Endothelial cell of umbilical vein (primary cell): ENCODE measurements around the gene SLC5A3. TPM values are rescaled to one million over a fixed set of nuclear protein-coding genes. Genes with fewer than 3 reads are reported as not detected.

ENCODE experiments used
- BruUV-seq: library from RNA; stranded (reverse); fragments of 400-500 nt; replicated peaks from 2 replicates; lab custom pipeline; 2021; lab: Mats Ljungman, UMichigan
- CTCF ChIA-PET: fragments of 300-600, 350-600 bp; sonication (Branson Sonifier 250); formaldehyde crosslinking; loops from one replicate; lab custom pipeline; 2021; ENCODE audit warnings: antibody characterized with exemption, inconsistent platforms; lab: Charles Lee
- POLR2A ChIA-PET: fragments of 300-600, 350-600 bp; sonication (Branson Sonifier 250); formaldehyde crosslinking; loops from one replicate; lab custom pipeline; 2021; ENCODE audit warnings: antibody characterized with exemption, inconsistent platforms; lab: Charles Lee
- DNase-seq: peaks from one replicate; pipeline ENCODE4 v3.0.0-alpha.2; 2011; ENCODE audit warnings: low read depth, low spot score
- FAIRE-seq: peaks from 2 replicates; lab custom pipeline; 2011; peaks lifted over from hg19 to GRCh38; lab: Jason Lieb, UNC
- H2AFZ ChIP-seq: 2 replicates; pipeline ENCODE4 v1.6.0; 2012; ENCODE audit warnings: low read depth, low read length, control low read depth, inconsistent platforms
- H3K27ac ChIP-seq: 2 replicates; pipeline ENCODE4 v1.5.1; 2011; ENCODE audit warnings: low read depth, mild to moderate bottlenecking, control low read depth, low read length, moderate library complexity; ENCODE audit not compliant: insufficient read depth
- H3K27me3 ChIP-seq, 2 experiments: 2 replicates each; pipeline versions ENCODE4 v1.6.0 to v1.6.1; 2011; ENCODE audit warnings: low read length in 2 of 2, mixed read lengths in 1 of 2; ENCODE audit not compliant: control insufficient read depth in 2 of 2, insufficient read depth in 2 of 2
- H3K36me3 ChIP-seq, 2 experiments: 2 replicates in 1 of 2; 3 replicates in 1 of 2; pipeline ENCODE4 v1.5.1; 2011; ENCODE audit warnings: low read length in 2 of 2, mild to moderate bottlenecking in 1 of 2, moderate library complexity in 1 of 2; ENCODE audit not compliant: control insufficient read depth in 2 of 2, insufficient read depth in 2 of 2; ENCODE audit errors: extremely low read depth in 1 of 2
- H3K4me1 ChIP-seq: 3 replicates; pipeline ENCODE4 v1.5.1; 2011; ENCODE audit warnings: mild to moderate bottlenecking, low read length; ENCODE audit not compliant: control insufficient read depth, insufficient read depth; ENCODE audit errors: extremely low read depth
- H3K4me2 ChIP-seq: 2 replicates; pipeline ENCODE4 v1.6.1; 2011; ENCODE audit warnings: low read length, control low read depth, mixed read lengths; ENCODE audit not compliant: insufficient read depth
- H3K4me3 ChIP-seq, 3 experiments: fragments of 200-600 bp in 1 of 3; sonication (generic), shearing (Covaris generic) in 1 of 3; replicated peaks in 1 of 3; 2 replicates each; pipeline ENCODE4 v1.5.1; 2011 to 2016; ENCODE audit warnings: control low read depth in 3 of 3, low read length in 3 of 3, mild to moderate bottlenecking in 2 of 3, inconsistent platforms in 1 of 3, low read depth in 1 of 3, moderate library complexity in 1 of 3; ENCODE audit not compliant: insufficient read depth in 1 of 3
- H3K79me2 ChIP-seq: 2 replicates; pipeline ENCODE4 v1.6.0; 2012; ENCODE audit warnings: low read length, inconsistent platforms; ENCODE audit not compliant: control insufficient read depth, insufficient read depth
- H3K9ac ChIP-seq: replicated peaks from 2 replicates; pipeline ENCODE3; 2011; ENCODE audit warnings: low read length, control low read depth; ENCODE audit not compliant: insufficient read depth; ENCODE audit errors: extremely low read depth
- H3K9me1 ChIP-seq: replicated peaks from 3 replicates; pipeline ENCODE4 v1.6.0; 2011; ENCODE audit warnings: mild to moderate bottlenecking, low read length; ENCODE audit not compliant: control insufficient read depth, insufficient read depth; ENCODE audit errors: extremely low read depth
- H3K9me3 ChIP-seq: replicated peaks from 2 replicates; pipeline ENCODE4 v1.5.1; 2012; ENCODE audit warnings: low read length, inconsistent platforms; ENCODE audit not compliant: control insufficient read depth, insufficient read depth
- H4K20me1 ChIP-seq: replicated peaks from 2 replicates; pipeline ENCODE3; 2011; ENCODE audit warnings: mild to moderate bottlenecking, low read length; ENCODE audit not compliant: control insufficient read depth, insufficient read depth; ENCODE audit errors: extremely low read depth
- EZH2 ChIP-seq: IDR thresholded peaks from 2 replicates; pipeline ENCODE4 v1.6.1; 2012; ENCODE audit warnings: borderline replicate concordance, low read depth, mild to moderate bottlenecking, moderate library complexity, low read length, inconsistent platforms; ENCODE audit not compliant: severe bottlenecking
- FOS ChIP-seq: IDR thresholded peaks from 2 replicates; pipeline ENCODE4 v1.6.1; 2011; ENCODE audit warnings: mild to moderate bottlenecking, low read length, moderate library complexity, borderline replicate concordance; ENCODE audit not compliant: insufficient read depth
- GATA2 ChIP-seq: IDR thresholded peaks from 2 replicates; pipeline ENCODE4 v1.7.0; 2011; ENCODE audit warnings: low read depth, mild to moderate bottlenecking, moderate library complexity, mixed read lengths, low read length; ENCODE audit not compliant: insufficient read length, insufficient read depth
- JUN ChIP-seq: IDR thresholded peaks from 2 replicates; pipeline ENCODE4 v1.6.1; 2011; ENCODE audit warnings: borderline replicate concordance, low read depth; ENCODE audit not compliant: insufficient read length, insufficient read depth
- MYC ChIP-seq: IDR thresholded peaks from one replicate; pipeline ENCODE4 v1.6.1; 2011; ENCODE audit warnings: mild to moderate bottlenecking, low read depth, low read length
- POLR2A ChIP-seq: IDR thresholded peaks from 2 replicates; pipeline ENCODE4 v1.6.1; 2012; ENCODE audit warnings: low read depth, mild to moderate bottlenecking, control low read depth, low read length
- POLR2AphosphoS5 ChIP-seq: IDR thresholded peaks from 2 replicates; pipeline ENCODE4 v1.6.1; 2012; ENCODE audit warnings: low read depth, mild to moderate bottlenecking, control low read depth, low read length, moderate library complexity; ENCODE audit not compliant: insufficient read depth
- dilution Hi-C: fragments of 300-500 bp; cut with MboI; formaldehyde crosslinking; loops from one replicate; pipeline ENCODE4 v1.15.0; 2019; ENCODE audit warnings: low sequenced_read_pairs; ENCODE audit not compliant: extremely low pct_ligation_motif_present
- intact Hi-C: fragments of 100-400 bp; cut with micrococcal nuclease; formaldehyde crosslinking; loops from one replicate; pipeline ENCODE4 v1.10.0; 2022
- polyA plus RNA-seq, 4 experiments: library from polyadenylated mRNA; depleted of rRNA in 3 of 4; stranded (reverse) in 3 of 4; unstranded in 1 of 4; fragments of >200 nt; gene quantifications; 2 replicates each; pipeline versions ENCODE4 v1.2.1 to v1.2.3, GENCODE V29; 2011 to 2012; ENCODE audit warnings: missing spikeins in 1 of 4
- total RNA-seq: library from RNA; stranded (reverse); gene quantifications from 2 replicates; pipeline ENCODE4 v1.2.3, GENCODE V29; 2021
- TF ChIP-seq, protein P1 (sequence below): IDR thresholded peaks from 2 replicates; pipeline ENCODE4 v1.6.1; 2011; ENCODE audit not compliant: insufficient read depth, insufficient read length
- TF ChIP-seq, protein P2 (sequence below), 2 donors: IDR thresholded peaks; 1 replicate in 1 of 2; 2 replicates in 1 of 2; pipeline ENCODE4 v1.5.1; 2011; ENCODE audit warnings: low read length in 2 of 2, mild to moderate bottlenecking in 2 of 2, moderate library complexity in 2 of 2, control low read depth in 1 of 2, inconsistent platforms in 1 of 2, low read depth in 1 of 2; ENCODE audit not compliant: insufficient read depth in 1 of 2; ENCODE audit errors: extremely low read depth in 1 of 2

Gene SLC5A3
- total and polyA plus RNA-seq, 2 donors (not counting 3 experiments of a cell fraction or from before 2014, with no cell fraction given), result 1.6 to 8.0 TPM

DNA sequence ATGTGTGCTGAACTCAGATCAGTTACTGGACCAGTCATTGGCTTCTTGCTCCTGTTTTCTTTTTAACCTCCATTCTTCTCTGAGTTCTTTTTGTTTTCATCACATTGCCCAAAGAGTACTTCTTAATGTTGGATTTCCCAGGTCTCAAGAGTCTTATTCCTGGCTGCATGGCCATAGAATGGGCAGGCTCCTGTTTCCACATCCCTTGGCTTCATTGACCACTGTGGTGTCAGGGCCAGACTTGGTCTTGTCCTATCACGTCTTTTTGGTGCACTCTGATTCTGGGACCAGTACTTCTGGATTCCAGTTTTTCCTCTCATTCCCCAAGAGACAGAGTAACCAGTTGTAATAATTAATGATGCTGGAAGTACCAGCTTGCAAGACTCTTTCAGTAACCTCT is 41.8 kb downstream of the SLC5A3 start:
- Histone ChIP-seq H3K4me3 (no peak overlapping the region), H3K79me2 (no peaks in the 10 kb centered on the region), H3K9me1 (no peaks in the 10 kb centered on the region), H3K27me3 (no peaks in the 10 kb centered on the region), H3K4me2 (no peak overlapping the region), H4K20me1 (peaks cover 3% of the 10 kb centered on the region), H2AFZ (no peak overlapping the region), H3K4me1 (no peaks in the 10 kb centered on the region), H3K9ac (no peak overlapping the region), H3K36me3 (no peaks in the 10 kb centered on the region), H3K9me3 (no peaks in the 10 kb centered on the region), H3K27ac (no peak overlapping the region)
- intact Hi-C loops (no loop called here), dilution Hi-C loops (no loop called here)
- no peak for TF ChIP-seq FOS
- TF ChIP-seq, protein P1, sequence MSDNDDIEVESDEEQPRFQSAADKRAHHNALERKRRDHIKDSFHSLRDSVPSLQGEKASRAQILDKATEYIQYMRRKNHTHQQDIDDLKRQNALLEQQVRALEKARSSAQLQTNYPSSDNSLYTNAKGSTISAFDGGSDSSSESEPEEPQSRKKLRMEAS, result no peak
- no peak for TF ChIP-seq GATA2
- TF ChIP-seq, protein P2, sequence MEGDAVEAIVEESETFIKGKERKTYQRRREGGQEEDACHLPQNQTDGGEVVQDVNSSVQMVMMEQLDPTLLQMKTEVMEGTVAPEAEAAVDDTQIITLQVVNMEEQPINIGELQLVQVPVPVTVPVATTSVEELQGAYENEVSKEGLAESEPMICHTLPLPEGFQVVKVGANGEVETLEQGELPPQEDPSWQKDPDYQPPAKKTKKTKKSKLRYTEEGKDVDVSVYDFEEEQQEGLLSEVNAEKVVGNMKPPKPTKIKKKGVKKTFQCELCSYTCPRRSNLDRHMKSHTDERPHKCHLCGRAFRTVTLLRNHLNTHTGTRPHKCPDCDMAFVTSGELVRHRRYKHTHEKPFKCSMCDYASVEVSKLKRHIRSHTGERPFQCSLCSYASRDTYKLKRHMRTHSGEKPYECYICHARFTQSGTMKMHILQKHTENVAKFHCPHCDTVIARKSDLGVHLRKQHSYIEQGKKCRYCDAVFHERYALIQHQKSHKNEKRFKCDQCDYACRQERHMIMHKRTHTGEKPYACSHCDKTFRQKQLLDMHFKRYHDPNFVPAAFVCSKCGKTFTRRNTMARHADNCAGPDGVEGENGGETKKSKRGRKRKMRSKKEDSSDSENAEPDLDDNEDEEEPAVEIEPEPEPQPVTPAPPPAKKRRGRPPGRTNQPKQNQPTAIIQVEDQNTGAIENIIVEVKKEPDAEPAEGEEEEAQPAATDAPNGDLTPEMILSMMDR (IDR thresholded peaks at IDR 0.05; ENCODE audit: extremely low read depth in 1 of 2, insufficient read depth in 1 of 2, low read depth in 1 of 2, low read length in 2 of 2), result no peak
- no peak for TF ChIP-seq POLR2AphosphoS5
- TF ChIP-seq JUN, result no peak
- TF ChIP-seq MYC, result no peak
- TF ChIP-seq EZH2, result no peak
- no peak for TF ChIP-seq POLR2A
- BruUV-seq, result no TSS peak
- POLR2A ChIA-PET, result no interaction called here
- CTCF ChIA-PET, result no interaction called here
- FAIRE-seq, result no peak
- no peak for DNase-seq
